Keratinocyte (primary cell): ENCODE data around the gene C11orf91.

ENCODE experiments used
- CTCF ChIP-seq, 3 experiments: IDR thresholded peaks in 1 of 3; conservative IDR thresholded peaks in 1 of 3; optimal IDR thresholded peaks in 1 of 3; 2 replicates in 2 of 3; 3 replicates in 1 of 3; pipeline versions ENCODE3 to v1.5.1; 2011; ENCODE audit warnings: low read length in 3 of 3, mild to moderate bottlenecking in 3 of 3, moderate library complexity in 2 of 3, control low read depth in 1 of 3, inconsistent platforms in 1 of 3; ENCODE audit not compliant: insufficient read depth in 2 of 3; ENCODE audit errors: extremely low read depth in 1 of 3
- EZH2 ChIP-seq: IDR thresholded peaks from one replicate; pipeline ENCODE4 v1.6.1; 2012; ENCODE audit warnings: inconsistent platforms, mild to moderate bottlenecking, low read length, moderate library complexity

GRCh38 chr11:33703234-33703633 is 2.6 kb upstream of the C11orf91 start:
- TF ChIP-seq CTCF (optimal IDR thresholded peaks at IDR 0.05 in 1 of 3, IDR thresholded peaks at IDR 0.05 in 1 of 3, conservative IDR thresholded peaks at IDR 0.05 in 1 of 3; ENCODE audit: extremely low read depth in 1 of 3, insufficient read depth in 2 of 3, low read length in 3 of 3) (no peak), EZH2 (no peak)
